GM12801 (cell line): ENCODE results near the gene FAM53C.

Experiments
- CTCF ChIP-seq: IDR thresholded peaks from one replicate; pipeline ENCODE4 v1.5.1; 2011; ENCODE audit warnings: control low read depth; ENCODE audit not compliant: insufficient read length; ENCODE audit errors: extremely low read depth

FAM53C gene

DNA sequence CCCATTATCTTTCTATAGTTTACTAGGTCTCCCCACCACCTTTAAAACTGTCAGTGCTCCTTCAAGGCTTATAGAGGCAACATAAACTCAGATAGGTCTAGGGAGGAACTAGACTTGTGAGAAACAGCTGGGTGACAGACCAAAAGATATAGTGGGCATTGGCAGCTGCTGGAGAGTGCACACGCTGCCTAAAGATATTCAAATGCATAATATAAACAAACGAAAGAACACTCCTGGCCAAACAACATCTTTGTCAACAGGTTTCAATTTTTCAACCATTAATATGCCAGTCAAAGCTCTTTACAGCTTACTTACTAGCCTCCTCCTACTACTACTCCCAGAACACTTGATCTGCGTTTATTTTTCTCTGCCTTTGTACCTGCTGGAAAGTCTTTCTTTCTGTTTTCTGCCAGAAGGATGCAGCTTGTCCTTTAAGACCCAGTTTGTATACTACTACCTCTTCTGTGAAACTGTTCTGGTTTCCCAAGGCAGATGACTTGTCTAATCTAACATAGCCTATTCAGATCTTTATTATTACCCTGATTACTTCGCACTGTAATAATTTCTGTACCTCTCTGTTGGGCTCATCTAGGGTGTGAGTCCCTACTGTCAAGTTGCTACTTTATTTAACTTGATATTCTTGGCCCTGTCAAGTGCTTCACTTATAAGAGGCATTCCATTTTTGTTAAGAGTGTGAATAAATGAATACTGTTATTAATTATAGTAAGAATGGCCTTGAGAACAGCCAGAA lies 28.7 kb downstream of the FAM53C start:
- no peak for TF ChIP-seq CTCF

- TF ChIP-seq CTCF, result no peak
Observed at GRCh38 chr5:138369261-138369660, 31.2 kb downstream of the FAM53C start.

DNA sequence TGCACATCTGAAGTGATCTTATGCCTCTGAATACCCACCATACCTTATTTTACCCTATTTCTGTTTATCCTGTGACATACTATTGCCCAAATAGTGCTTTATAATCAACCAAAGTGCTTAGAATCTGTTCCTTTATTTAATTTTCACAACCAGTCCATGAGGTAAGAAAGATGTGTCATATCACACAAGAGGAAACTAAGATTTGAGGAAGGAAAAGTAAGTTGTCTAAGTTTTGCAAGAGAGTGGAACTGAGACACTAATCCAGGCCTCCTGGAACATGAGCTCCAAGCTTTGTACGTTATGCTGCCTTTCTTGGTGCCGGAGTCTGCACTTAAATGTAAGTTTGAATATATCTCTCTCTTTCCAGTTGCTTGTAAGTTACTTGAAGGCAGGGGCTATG lies 31.6 kb downstream of the FAM53C start:
- no peak for TF ChIP-seq CTCF

DNA sequence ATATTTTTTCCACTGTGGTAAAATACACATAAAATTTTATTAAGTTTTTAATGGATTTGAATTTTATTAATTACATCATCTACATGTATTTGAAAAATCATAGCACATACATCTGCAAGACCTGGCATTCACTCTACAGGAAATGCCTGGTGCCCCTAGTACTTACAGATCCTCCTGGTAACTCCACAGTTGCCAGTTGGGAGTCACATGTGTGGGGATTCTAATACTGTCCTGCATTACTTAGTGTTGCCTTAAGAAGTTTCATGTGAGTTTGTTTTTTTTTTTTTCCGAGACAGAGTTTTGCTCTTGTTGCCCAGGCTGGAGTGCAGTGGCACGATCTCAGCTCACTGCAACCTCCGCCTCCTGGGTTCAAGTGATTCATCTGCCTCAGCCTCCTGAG lies 32.5 kb downstream of the FAM53C start:
- no peak for TF ChIP-seq CTCF

DNA sequence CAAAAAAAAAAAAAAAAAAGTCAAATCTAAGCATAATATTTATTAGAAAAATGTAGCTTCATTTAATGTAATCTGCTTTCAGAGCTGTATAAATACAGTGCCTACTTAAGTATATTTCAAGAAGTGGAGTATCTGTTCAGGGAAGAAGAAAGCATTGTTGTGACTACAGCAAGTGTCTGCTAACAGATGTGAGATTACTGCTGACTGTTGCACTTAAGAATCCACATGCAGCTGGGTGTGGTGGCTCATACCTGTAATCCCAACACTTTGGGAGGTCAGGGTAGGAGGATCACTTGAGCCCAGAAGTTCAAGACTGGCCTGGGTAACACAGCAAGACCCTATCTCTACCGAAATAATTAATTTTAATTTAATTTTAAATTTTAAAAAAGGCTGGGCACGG lies 33.4 kb downstream of the FAM53C start:
- TF ChIP-seq CTCF, result no peak

GRCh38 chr5:138372225-138372624 lies 34.2 kb downstream of the FAM53C start:
- TF ChIP-seq CTCF, result no peak

- no peak for TF ChIP-seq CTCF
Observed at GRCh38 chr5:138372653-138373052, 34.6 kb downstream of the FAM53C start.
